GM18505 (cell line): ENCODE results near the gene GPR31.

Source experiments
- ATAC-seq: cut with Tn5 transposase; IDR thresholded peaks from one replicate; pipeline ENCODE4 v1.9.1; 2021; ENCODE audit not compliant: unreplicated experiment
- POLR2A ChIP-seq: IDR thresholded peaks from 4 replicates; pipeline ENCODE4 v1.6.1; 2011; ENCODE audit warnings: borderline replicate concordance; ENCODE audit not compliant: insufficient read depth, insufficient read length; ENCODE audit errors: extremely low read depth

Gene GPR31

DNA sequence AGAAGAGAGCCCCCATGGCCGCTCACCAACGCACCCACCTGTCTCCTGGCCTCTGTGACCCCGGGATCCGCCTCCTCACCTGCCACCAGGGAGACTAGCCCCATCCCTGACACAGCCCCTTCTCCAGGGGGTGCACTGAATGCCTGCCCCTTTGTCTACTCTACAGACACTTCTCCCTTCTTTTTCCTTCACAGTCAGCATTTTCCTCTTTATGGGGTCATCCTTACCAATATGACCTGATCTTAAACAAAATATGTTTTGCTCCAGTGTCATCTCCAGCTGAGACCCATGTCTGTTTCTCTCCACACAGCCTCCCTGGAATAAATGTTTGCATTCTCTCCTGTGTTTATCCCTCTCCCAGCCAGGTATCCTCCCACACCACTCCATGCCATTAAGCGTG lies 49.5 kb downstream of the GPR31 start:
- no peak for ATAC-seq
- TF ChIP-seq POLR2A: no peak

- no peak for TF ChIP-seq POLR2A
- no peak for ATAC-seq
Observed at GRCh38 chr6:167107787-167108186, 50.0 kb downstream of the GPR31 start.

DNA sequence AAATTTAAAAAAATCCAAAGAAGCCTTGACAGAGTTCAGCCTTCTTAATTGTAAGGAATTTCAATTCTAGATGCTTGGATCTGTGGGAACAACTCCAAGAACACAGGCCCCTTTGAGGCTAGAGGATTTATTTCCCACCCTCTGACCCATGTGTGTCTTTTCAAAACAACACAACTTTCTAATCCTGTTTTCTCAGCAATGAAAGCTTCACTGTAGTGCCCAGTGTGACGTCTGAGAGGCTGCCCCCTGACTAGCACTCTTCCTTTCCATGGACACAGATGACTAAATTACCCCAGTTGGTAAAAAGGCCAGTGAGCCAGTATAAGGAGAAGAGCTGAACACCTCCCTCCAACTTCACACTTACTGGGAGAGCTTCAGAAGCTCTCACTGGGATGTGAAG lies 51.4 kb downstream of the GPR31 start:
- no peak for ATAC-seq
- TF ChIP-seq POLR2A: no peak
